Cardiac muscle cell (in vitro differentiated cells and primary cell): ENCODE measurements around the gene GBP7. TPM values are rescaled to one million over a fixed set of nuclear protein-coding genes. Genes with fewer than 3 reads are reported as not detected.
A peak's percentile ranks its signal among the peaks of the same experiment; 100 is the strongest.

Experiments used
- DNase-seq, 2 donors: peaks; one replicate each; pipeline versions ENCODE4 v3.0.0 to v3.0.0-alpha.2; 2010 to 2017; ENCODE audit warnings: low read depth in 1 of 2, low spot score in 1 of 2
- H3K27ac ChIP-seq: fragments of 200-600 bp; sonication (generic); 2 replicates; pipeline ENCODE4 v1.5.1; 2016
- H3K27me3 ChIP-seq: fragments of 200-600 bp; sonication (generic); 2 replicates; pipeline ENCODE4 v1.6.0; 2016; ENCODE audit warnings: control low read depth
- H3K36me3 ChIP-seq: fragments of 200-600 bp; sonication (generic); 2 replicates; pipeline ENCODE4 v1.5.1; 2016; ENCODE audit warnings: control low read depth
- H3K4me1 ChIP-seq: fragments of 200-600 bp; sonication (generic); 2 replicates; pipeline ENCODE4 v1.8.1; 2017; ENCODE audit warnings: low read depth, mild to moderate bottlenecking, mixed run types
- H3K4me3 ChIP-seq: fragments of 200-600 bp; sonication (generic); 2 replicates; pipeline ENCODE4 v1.5.1; 2016; ENCODE audit warnings: mild to moderate bottlenecking
- H3K9me3 ChIP-seq: fragments of 200-600 bp; sonication (generic); 2 replicates; pipeline ENCODE4 v1.5.1; 2017; ENCODE audit warnings: low read depth, mild to moderate bottlenecking, control low read depth
- CTCF ChIP-seq: IDR thresholded peaks from 2 replicates; pipeline ENCODE4 v1.5.1; 2012; ENCODE audit warnings: low read depth, mild to moderate bottlenecking, low read length
- polyA plus RNA-seq: library from polyadenylated mRNA; unstranded; fragments of >200 nt; fragmentation: Nextera tagmentation; extraction: Ambion mirVana; gene quantifications from 2 replicates; pipeline ENCODE4 v1.2.1, GENCODE V29; 2016
- total RNA-seq: library from RNA; depleted of rRNA; stranded (reverse); fragments of >200 nt; gene quantifications from 2 replicates; pipeline ENCODE4 v1.2.3, GENCODE V29; 2016

The GBP7 gene
- total and polyA plus RNA-seq, 2 experiments from 2014 or later, result 0.71 TPM; not detected in 1

GRCh38 chr1:89149229-89149628, 26.6 kb downstream of the GBP7 start:
- peaks cover 8% of the 10 kb centered on the region for H3K4me1 ChIP-seq
- H3K36me3 ChIP-seq, result no peaks in the 10 kb centered on the region
- H3K9me3 ChIP-seq, result no peaks in the 10 kb centered on the region
- no peaks in the 10 kb centered on the region for H3K27me3 ChIP-seq
- peak; percentile 57 to 64 for DNase-seq
- peak; percentile 40 for TF ChIP-seq CTCF
- no peak overlapping the region for H3K27ac ChIP-seq
- H3K4me3 ChIP-seq, result no peak overlapping the region

- H3K4me1 ChIP-seq, result peaks cover 8% of the 10 kb centered on the region
Observed at GRCh38 chr1:89147678-89148658, 27.8 kb downstream of the GBP7 start.

DNA sequence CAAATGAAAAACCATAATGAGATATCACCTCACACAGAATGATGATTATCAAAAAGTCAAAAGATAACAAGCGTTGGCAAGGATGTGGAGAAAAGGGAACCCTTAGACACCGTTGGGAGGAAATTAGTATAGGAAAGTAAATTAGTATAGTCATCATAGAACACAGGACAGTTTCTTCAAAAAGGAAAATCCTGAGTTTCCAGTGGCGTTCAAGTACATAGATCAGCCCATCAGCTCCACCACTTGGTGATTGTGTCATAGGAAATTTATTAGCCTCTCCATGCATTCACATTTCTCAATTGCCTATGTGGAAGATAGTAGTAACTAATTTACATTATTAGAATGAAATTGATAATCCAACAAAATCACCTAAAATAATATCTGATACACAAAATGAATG, 29.1 kb downstream of the GBP7 start:
- TF ChIP-seq CTCF, result no peak
- H3K9me3 ChIP-seq, result no peaks in the 10 kb centered on the region
- H3K27ac ChIP-seq, result no peak overlapping the region
- peaks cover 8% of the 10 kb centered on the region for H3K4me1 ChIP-seq
- H3K36me3 ChIP-seq, result no peaks in the 10 kb centered on the region
- no peak for DNase-seq
- no peaks in the 10 kb centered on the region for H3K27me3 ChIP-seq
- no peak overlapping the region for H3K4me3 ChIP-seq

More at GRCh38 chr1:89147678-89148658, 27.8 kb downstream of the GBP7 start:
- H3K27me3 ChIP-seq, result no peaks in the 10 kb centered on the region
- no peak overlapping the region for H3K27ac ChIP-seq
- H3K9me3 ChIP-seq, result no peaks in the 10 kb centered on the region
- no peak overlapping the region for H3K4me3 ChIP-seq
- DNase-seq, result no peak
- no peak for TF ChIP-seq CTCF
- H3K36me3 ChIP-seq, result no peaks in the 10 kb centered on the region

DNA sequence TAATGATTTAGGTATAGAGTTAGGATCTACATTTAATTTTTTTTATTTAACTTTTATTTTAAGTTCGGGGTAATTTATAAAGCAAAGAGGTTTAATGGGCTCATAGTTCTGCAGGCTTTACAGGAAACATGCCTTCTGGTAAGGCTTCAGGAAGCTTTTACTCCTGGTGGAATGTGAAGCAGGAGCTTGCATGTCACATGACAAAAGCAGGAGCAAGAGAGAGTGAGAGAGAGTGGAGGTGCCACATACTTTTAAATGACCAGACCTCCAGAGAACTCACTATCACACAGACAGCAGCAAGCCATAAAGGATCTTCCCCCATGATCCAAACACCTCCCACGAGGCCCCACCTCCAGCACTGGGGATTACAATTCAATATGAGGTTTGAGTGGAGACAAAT, 32.3 kb downstream of the GBP7 start:
- no peak for TF ChIP-seq CTCF
- H3K4me1 ChIP-seq, result peaks cover 8% of the 10 kb centered on the region

DNA sequence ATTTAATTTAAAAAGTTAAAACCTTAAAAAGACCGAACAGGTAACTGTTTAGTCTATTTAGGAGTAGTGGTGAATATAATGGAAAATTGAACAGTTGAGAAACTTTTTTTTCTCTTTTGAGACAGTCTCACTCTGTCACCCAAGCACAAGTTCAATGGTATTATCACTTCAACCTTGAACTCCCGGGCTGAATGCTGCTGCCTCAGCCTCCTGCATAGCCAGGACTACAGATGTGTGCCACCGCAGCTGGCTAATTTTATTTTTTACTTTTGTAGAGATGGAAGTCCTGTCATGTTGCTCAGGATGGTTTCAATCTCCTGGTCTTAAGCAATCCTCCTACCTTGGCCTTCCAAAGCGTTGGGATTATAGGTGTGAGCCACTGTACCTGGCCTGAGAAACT, 33.6 kb downstream of the GBP7 start:
- H3K4me3 ChIP-seq, result no peak overlapping the region
- H3K36me3 ChIP-seq, result no peaks in the 10 kb centered on the region
- no peak for DNase-seq
- no peaks in the 10 kb centered on the region for H3K9me3 ChIP-seq
- peaks cover under 1% of the 10 kb centered on the region for H3K4me1 ChIP-seq
- no peaks in the 10 kb centered on the region for H3K27me3 ChIP-seq
- H3K27ac ChIP-seq, result no peak overlapping the region
- TF ChIP-seq CTCF, result no peak

More for the DNA sequence above, 32.3 kb downstream of the GBP7 start:
- no peak overlapping the region for H3K4me3 ChIP-seq
- no peaks in the 10 kb centered on the region for H3K36me3 ChIP-seq
- no peak overlapping the region for H3K27ac ChIP-seq
- DNase-seq, result no peak
- H3K27me3 ChIP-seq, result no peaks in the 10 kb centered on the region
- no peaks in the 10 kb centered on the region for H3K9me3 ChIP-seq
